GM18498 (cell line): ENCODE data around the gene TTC38.
"Not testable (repeated sequence)": the region's sequence is repeated elsewhere in the genome, so short reads cannot be mapped to it uniquely, and the experiment has no call there.

ENCODE experiments used
- ATAC-seq: cut with Tn5 transposase; IDR thresholded peaks from one replicate; pipeline ENCODE4 v1.9.1; 2021; ENCODE audit warnings: mild to moderate bottlenecking, moderate library complexity; ENCODE audit not compliant: unreplicated experiment

TTC38 gene

DNA sequence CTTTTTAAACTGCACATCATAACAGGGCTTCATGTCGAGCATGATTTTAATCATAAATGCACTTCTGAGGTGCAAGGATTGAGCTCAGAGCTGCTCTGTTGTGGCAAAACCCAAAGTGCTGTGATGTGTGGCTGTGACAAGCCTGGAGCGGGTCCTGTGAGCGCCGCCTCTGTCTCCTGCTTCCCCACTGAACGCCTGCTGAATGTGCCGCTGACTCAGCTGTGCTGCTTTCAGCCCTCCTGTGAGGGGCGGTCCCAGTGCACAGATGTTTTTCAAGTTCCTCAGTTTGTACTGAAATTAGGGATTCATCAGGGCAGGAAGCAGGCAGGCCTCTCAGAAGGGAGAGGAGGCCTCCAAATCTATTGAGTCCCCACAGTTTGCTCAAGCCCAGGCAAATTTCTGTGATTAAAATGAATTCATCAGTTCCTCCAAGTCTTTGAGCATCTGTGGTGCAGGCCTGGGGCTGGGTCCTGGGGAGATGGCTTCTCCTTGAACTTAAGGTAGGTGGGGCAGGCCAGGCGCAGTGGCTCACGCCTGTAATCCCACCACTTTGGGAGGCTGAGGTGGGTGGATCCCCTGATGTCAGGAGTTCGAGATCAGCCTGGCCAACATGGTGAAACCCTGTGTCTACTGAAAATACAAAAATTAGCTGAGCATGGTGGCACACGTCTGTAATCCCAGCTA lies 25.9 kb downstream of the TTC38 start:
- ATAC-seq = no peak

GRCh38 chr22:46294784-46295183 lies 27.0 kb downstream of the TTC38 start:
- no peak for ATAC-seq

GRCh38 chr22:46295277-46295971 lies 27.6 kb downstream of the TTC38 start:
- ATAC-seq = no peak

- ATAC-seq = peak; percentile 92
These were observed 28.7 kb downstream of the TTC38 start, which contains the start of gene GTSE1 for GRCh38 chr22:46296257-46297150. TSS of gene GTSE1 (plus strand) at chr22:46296870. CDS start at chr22:46297401, 531 bp downstream.

DNA sequence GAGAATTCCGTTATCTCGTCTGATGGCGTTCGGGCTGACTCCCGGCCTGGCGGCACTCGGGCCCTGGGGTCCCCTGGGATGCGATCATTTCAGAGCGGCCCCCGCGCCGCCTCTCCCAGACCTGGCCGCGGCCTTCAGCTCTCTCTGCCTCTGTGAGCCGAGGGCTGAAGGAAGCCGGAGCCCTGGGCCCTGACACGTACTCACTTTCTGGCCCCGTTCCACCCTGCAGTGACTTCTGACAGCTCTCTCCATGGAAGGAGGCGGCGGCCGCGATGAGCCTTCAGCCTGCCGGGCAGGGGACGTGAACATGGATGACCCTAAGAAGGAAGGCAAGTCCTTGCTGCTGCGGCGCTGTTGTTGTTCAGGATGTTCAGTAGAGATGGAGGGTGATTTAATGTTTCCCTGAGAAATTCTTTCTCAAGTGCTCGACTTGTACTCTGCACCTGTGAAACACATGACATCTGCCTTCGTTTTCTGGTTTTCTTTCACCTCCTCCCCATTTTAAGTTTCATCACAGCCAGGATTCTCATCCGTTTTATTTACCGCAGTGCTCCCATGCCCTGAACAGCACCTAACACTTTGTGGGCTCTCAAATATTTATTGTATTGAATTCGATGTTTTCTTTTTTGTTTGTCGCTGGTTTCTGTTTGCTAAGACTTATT lies 29.5 kb downstream of the TTC38 start:
- ATAC-seq = peak; percentile 22

GRCh38 chr22:46299101-46299500 lies 31.3 kb downstream of the TTC38 start:
- ATAC-seq = no peak

DNA sequence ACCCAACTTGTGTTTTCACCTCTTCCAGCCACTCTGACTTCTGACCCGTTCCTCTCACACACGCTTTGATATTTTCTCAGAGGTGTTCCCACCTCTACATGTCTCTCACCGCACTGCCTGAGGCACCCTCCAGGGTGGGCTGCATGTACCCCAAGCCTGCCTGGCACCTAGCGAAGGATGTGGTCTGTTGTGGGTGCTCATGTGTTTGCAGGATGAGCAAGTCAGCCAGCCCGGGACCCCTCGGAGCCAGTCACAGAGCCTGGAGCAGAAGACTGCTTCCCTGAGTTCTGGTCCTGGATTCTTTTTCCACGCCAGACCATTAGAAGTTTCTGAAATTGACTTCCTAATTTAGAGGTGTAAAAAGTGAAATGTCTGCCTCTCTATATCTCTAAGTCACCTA lies 32.7 kb downstream of the TTC38 start:
- ATAC-seq = no peak

DNA sequence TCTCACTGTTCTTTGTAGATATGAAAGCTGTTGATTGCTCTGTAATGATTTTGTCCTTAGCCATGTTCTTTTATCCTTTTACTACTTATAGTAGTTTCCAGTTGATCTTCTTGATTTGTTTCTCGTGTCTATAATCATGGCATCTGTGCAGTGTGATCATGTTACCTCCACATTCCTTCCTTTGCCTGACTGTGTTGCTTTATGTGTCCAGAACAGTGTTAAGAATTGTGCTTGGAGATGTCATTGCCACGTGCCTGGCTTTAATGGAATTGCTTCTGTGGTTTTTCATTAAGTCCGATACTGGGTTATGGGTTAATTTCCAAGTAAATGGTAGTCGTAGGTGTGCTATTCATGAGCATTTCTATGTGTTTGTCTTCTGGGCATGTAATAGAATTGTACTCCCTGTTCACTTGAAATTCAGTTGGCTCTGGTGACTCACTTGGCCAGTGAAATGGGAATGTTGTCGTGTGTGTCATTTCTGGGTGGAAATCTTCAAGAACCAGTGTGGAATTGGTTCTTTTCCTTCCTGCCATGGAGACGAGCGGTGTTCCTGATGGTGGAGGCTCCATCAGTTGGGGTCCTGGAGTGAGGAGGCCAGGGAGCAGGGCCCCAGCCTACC lies 35.6 kb downstream of the TTC38 start:
- no peak for ATAC-seq

DNA sequence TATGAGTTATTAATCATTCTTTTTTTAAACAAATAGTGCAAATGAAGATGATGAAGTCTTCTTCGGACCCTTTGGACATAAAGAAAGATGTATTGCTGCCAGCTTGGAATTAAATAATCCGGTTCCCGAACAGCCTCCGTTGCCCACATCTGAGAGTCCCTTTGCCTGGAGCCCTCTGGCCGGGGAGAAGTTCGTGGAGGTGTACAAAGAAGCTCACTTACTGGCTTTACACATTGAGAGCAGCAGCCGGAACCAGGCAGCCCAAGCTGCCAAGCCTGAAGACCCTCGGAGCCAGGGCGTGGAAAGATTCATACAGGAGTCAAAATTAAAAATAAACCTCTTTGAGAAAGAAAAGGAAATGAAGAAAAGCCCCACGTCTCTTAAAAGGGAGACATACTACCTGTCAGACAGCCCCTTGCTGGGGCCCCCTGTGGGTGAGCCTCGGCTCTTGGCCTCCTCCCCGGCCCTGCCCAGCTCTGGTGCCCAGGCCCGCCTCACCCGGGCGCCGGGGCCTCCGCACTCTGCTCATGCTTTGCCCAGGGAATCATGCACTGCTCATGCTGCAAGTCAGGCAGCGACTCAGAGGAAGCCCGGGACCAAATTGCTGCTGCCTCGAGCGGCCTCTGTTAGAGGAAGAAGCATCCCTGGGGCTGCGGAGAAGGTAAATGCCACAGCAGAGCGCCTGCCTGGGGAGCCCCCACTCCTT lies 40.6 kb downstream of the TTC38 start:
- ATAC-seq = no peak

- ATAC-seq = no peak
These were observed 41.8 kb downstream of the TTC38 start for GRCh38 chr22:46309526-46310085.

- no peak for ATAC-seq
These were observed 44.2 kb downstream of the TTC38 start for GRCh38 chr22:46312056-46312455.

DNA sequence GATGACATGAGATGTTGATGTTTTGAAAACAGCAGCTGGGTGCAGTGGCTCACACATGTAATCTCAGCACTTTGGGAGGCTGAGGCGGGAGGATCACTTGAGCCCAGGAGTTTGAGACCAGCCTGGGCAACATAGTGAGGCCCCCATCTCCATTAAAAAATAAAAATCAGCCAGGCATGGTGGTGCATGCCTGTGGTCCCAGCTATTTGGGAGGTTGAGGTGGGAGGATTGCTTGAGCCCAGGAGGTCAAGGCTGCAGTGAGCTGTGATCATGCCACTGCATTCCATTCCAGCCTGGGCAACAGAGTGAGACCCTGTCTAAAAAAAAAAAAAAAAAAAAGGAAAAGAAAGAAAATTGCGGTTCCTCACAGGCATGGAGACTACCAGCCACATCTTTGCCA lies 45.0 kb downstream of the TTC38 start:
- not testable (repeated sequence) for ATAC-seq

GRCh38 chr22:46315976-46316375 lies 48.2 kb downstream of the TTC38 start:
- ATAC-seq = no peak

- ATAC-seq = no peak
These were observed 49.8 kb downstream of the TTC38 start for GRCh38 chr22:46317646-46318045.

GRCh38 chr22:46318576-46318975 lies 50.8 kb downstream of the TTC38 start:
- no peak for ATAC-seq

DNA sequence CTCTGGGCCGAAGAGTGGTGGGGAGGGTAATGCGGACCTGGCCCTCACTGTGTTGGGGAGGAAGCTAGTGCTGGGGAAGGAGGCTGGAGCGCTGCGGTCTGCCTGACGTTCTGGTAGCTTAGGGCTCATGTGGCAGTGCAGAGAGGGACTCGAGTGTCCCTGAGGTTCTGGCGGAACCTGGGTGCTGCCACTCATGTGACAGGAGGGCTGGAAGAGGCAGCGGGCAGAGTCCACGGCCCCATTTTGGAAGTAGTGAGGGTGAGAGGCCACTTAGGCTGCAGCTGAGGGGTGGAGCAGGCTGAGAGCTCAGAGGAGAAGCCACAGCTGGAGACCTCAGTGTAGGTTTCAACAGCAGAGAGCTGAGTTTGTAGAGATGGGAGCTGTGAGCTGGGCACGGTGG lies 51.5 kb downstream of the TTC38 start:
- no peak for ATAC-seq

- ATAC-seq = no peak
These were observed 52.4 kb downstream of the TTC38 start for GRCh38 chr22:46320166-46320710.

DNA sequence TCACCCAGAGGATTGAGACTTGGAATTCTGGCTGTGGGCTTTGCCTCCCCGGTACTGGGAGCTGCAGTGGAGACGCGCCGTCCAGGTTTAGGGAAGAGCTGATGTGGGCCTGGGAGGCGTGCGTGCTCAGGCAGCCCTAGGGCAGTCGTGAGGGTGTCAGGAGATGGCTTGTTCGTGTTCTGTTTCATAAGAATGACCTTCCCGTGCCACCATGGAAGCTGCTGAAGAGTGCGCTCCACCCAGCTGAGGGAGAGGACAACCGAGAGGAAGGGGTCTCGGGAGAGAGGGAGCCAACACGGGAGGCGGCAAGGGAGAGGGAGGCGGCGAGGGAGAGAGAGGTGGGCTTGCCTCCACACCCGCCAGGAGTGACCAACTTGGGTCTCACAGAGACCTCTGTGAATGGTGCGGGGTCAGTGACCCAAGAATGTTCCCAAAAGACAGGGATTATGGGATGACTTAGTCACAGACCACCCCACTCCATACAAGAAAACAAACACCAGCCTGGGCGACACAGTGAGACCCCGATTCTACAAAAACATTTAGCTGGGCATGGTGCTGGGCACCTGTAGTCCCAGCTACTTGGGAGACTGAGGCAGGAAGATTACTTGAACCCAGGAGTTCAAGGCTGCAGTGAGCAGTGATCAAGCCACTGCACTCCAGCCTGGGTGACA lies 53.0 kb downstream of the TTC38 start:
- ATAC-seq = no peak

GRCh38 chr22:46322711-46323110 lies 54.9 kb downstream of the TTC38 start:
- ATAC-seq = no peak
